SK-N-SH treated with all-trans-retinoic acid at 6 μM for 48 hours (cell line): ENCODE data around the gene RPLP2.

Experiments used
- ATAC-seq: fragments of 200-7000 bp; cut with Tn5 transposase; 3 replicates; pipeline ENCODE4 v1.9.1; 2020; ENCODE audit warnings: mild to moderate bottlenecking, moderate library complexity
- ARNTL ChIP-seq: fragments of 450-650 bp; formaldehyde crosslinking; IDR thresholded peaks from 2 replicates; pipeline ENCODE4 v1.5.0; 2020; ENCODE audit warnings: low read depth, mild to moderate bottlenecking, moderate library complexity, borderline replicate concordance
- CSDC2 ChIP-seq: fragments of 250-450 bp; sonication (Bioruptor Pico); IDR thresholded peaks from 2 replicates; pipeline ENCODE4 v1.5.0; 2020; ENCODE audit warnings: mild to moderate bottlenecking, moderate library complexity
- ESRRG ChIP-seq: fragments of 250-450 bp; sonication (Bioruptor Pico); IDR thresholded peaks from 2 replicates; pipeline ENCODE4 v1.6.1; 2021; ENCODE audit warnings: mild to moderate bottlenecking
- GLIS3 ChIP-seq: fragments of 250-450 bp; sonication (Bioruptor Pico); IDR thresholded peaks from 2 replicates; pipeline ENCODE4 v1.5.0; 2020; ENCODE audit warnings: mild to moderate bottlenecking, moderate library complexity
- ISL1 ChIP-seq: fragments of 250-450 bp; sonication (Bioruptor Pico); IDR thresholded peaks from 2 replicates; pipeline ENCODE4 v2.1.2; 2022; ENCODE audit warnings: mild to moderate bottlenecking, moderate library complexity
- OSR1 ChIP-seq: fragments of 250-450 bp; sonication (Bioruptor Pico); IDR thresholded peaks from 2 replicates; pipeline ENCODE4 v1.8.0; 2022; ENCODE audit warnings: moderate library complexity, mild to moderate bottlenecking, inconsistent platforms
- RARB ChIP-seq: fragments of 250-450 bp; sonication (Bioruptor Pico); IDR thresholded peaks from 2 replicates; pipeline ENCODE4 v1.8.0; 2021; ENCODE audit warnings: mild to moderate bottlenecking, moderate library complexity
- TCF4 ChIP-seq: fragments of 250-450 bp; sonication (Bioruptor Pico); IDR thresholded peaks from 2 replicates; pipeline ENCODE4 v1.8.0; 2021; ENCODE audit warnings: mild to moderate bottlenecking, moderate library complexity, borderline replicate concordance
- ZC3H10 ChIP-seq: fragments of 250-450 bp; sonication (Bioruptor Pico); IDR thresholded peaks from 2 replicates; pipeline ENCODE4 v1.5.1; 2021; ENCODE audit warnings: mild to moderate bottlenecking, moderate library complexity
- ZFP30 ChIP-seq: fragments of 450-650 bp; formaldehyde crosslinking; IDR thresholded peaks from 2 replicates; pipeline ENCODE4 v1.5.0; 2022; ENCODE audit warnings: mild to moderate bottlenecking, moderate library complexity
- ZNF565 ChIP-seq: fragments of 450-650 bp; formaldehyde crosslinking; conservative IDR thresholded peaks from 2 replicates; pipeline ENCODE4 v1.5.0; 2020; ENCODE audit warnings: low read depth, mild to moderate bottlenecking, moderate library complexity
- ZNF70 ChIP-seq: fragments of 450-650 bp; formaldehyde crosslinking; IDR thresholded peaks from 2 replicates; pipeline ENCODE4 v1.5.0; 2020; ENCODE audit warnings: mild to moderate bottlenecking, moderate library complexity
- ZNF8 ChIP-seq: fragments of 450-650 bp; formaldehyde crosslinking; IDR thresholded peaks from 2 replicates; pipeline ENCODE4 v1.5.0; 2020; ENCODE audit warnings: mild to moderate bottlenecking, moderate library complexity
- TF ChIP-seq, protein P1 (sequence below): fragments of 250-450 bp; sonication (Bioruptor Pico); IDR thresholded peaks from 2 replicates; pipeline ENCODE4 v1.5.1; 2021; ENCODE audit warnings: mild to moderate bottlenecking, moderate library complexity
- TF ChIP-seq, protein P2 (sequence below): fragments of 250-450 bp; sonication (Bioruptor Pico); IDR thresholded peaks from 2 replicates; pipeline ENCODE4 v1.8.0; 2021; ENCODE audit warnings: low read depth, mild to moderate bottlenecking, moderate library complexity, borderline replicate concordance
- TF ChIP-seq, protein P3 (sequence below): fragments of 250-450 bp; sonication (Bioruptor Pico); IDR thresholded peaks from 2 replicates; pipeline ENCODE4 v1.8.0; 2020; ENCODE audit warnings: mild to moderate bottlenecking, moderate library complexity, borderline replicate concordance
- TF ChIP-seq, protein P4 (sequence below): fragments of 250-450 bp; sonication (Bioruptor Pico); IDR thresholded peaks from 2 replicates; pipeline ENCODE4 v1.5.1; 2020; ENCODE audit warnings: low read depth, mild to moderate bottlenecking, moderate library complexity
- TF ChIP-seq, protein P5 (sequence below): fragments of 250-450 bp; sonication (Bioruptor Pico); IDR thresholded peaks from 2 replicates; pipeline ENCODE4 v1.5.0; 2020; ENCODE audit warnings: mild to moderate bottlenecking, moderate library complexity

RPLP2 gene

DNA sequence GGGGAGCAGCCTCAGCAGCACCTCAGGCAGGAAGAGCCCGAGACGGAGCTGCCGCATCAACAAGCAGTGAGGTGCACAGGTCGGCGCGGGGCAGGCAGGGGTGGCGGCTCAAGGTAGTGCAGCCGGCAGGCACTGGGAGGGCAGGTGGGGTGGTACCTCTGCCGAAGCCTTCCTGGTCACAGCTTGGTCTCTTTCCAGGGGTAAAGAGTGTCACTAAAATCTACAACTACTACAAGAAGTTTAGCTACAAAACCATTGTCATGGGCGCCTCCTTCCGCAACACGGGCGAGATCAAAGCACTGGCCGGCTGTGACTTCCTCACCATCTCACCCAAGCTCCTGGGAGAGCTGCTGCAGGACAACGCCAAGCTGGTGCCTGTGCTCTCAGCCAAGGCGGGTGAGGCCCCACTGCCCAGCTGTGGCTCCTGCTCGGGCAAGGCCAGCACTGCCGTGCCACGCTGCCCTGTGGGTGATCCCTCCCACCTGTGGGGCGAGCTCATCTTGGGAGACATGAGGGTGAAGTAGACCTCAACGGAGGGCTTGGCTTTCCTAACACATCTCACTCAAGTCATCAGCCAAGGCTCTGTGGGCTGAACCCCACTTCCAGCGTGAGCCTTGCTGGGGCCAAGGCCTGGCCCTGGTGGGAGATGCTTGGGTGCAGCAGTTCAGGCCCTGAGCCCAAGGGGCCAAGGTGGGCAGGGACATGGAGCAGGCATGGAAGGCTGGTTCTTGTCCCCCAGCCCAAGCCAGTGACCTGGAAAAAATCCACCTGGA, 46.0 kb upstream of the RPLP2 start:
- no peak; the same call in 2 of the 3 replicates for ATAC-seq
- TF ChIP-seq, protein P1, sequence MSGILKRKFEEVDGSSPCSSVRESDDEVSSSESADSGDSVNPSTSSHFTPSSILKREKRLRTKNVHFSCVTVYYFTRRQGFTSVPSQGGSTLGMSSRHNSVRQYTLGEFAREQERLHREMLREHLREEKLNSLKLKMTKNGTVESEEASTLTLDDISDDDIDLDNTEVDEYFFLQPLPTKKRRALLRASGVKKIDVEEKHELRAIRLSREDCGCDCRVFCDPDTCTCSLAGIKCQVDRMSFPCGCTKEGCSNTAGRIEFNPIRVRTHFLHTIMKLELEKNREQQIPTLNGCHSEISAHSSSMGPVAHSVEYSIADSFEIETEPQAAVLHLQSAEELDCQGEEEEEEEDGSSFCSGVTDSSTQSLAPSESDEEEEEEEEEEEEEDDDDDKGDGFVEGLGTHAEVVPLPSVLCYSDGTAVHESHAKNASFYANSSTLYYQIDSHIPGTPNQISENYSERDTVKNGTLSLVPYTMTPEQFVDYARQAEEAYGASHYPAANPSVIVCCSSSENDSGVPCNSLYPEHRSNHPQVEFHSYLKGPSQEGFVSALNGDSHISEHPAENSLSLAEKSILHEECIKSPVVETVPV (CRISPR knock-in tag) = no peak
- no peak for TF ChIP-seq ZC3H10 (CRISPR knock-in tag)
- TF ChIP-seq, protein P2, sequence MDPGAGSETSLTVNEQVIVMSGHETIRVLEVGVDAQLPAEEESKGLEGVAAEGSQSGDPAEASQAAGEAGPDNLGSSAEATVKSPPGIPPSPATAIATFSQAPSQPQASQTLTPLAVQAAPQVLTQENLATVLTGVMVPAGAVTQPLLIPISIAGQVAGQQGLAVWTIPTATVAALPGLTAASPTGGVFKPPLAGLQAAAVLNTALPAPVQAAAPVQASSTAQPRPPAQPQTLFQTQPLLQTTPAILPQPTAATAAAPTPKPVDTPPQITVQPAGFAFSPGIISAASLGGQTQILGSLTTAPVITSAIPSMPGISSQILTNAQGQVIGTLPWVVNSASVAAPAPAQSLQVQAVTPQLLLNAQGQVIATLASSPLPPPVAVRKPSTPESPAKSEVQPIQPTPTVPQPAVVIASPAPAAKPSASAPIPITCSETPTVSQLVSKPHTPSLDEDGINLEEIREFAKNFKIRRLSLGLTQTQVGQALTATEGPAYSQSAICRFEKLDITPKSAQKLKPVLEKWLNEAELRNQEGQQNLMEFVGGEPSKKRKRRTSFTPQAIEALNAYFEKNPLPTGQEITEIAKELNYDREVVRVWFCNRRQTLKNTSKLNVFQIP = no peak
- TF ChIP-seq ZNF565 (CRISPR knock-in tag) = no peak
- TF ChIP-seq TCF4 (CRISPR knock-in tag) = no peak
- TF ChIP-seq, protein P3, sequence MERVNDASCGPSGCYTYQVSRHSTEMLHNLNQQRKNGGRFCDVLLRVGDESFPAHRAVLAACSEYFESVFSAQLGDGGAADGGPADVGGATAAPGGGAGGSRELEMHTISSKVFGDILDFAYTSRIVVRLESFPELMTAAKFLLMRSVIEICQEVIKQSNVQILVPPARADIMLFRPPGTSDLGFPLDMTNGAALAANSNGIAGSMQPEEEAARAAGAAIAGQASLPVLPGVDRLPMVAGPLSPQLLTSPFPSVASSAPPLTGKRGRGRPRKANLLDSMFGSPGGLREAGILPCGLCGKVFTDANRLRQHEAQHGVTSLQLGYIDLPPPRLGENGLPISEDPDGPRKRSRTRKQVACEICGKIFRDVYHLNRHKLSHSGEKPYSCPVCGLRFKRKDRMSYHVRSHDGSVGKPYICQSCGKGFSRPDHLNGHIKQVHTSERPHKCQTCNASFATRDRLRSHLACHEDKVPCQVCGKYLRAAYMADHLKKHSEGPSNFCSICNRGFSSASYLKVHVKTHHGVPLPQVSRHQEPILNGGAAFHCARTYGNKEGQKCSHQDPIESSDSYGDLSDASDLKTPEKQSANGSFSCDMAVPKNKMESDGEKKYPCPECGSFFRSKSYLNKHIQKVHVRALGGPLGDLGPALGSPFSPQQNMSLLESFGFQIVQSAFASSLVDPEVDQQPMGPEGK (CRISPR knock-in tag) = no peak
- TF ChIP-seq ISL1 (CRISPR knock-in tag) = no peak
- TF ChIP-seq ZNF70 (CRISPR knock-in tag) = no peak
- no peak for TF ChIP-seq ESRRG
- no peak for TF ChIP-seq ARNTL (CRISPR knock-in tag)
- TF ChIP-seq, protein P4, sequence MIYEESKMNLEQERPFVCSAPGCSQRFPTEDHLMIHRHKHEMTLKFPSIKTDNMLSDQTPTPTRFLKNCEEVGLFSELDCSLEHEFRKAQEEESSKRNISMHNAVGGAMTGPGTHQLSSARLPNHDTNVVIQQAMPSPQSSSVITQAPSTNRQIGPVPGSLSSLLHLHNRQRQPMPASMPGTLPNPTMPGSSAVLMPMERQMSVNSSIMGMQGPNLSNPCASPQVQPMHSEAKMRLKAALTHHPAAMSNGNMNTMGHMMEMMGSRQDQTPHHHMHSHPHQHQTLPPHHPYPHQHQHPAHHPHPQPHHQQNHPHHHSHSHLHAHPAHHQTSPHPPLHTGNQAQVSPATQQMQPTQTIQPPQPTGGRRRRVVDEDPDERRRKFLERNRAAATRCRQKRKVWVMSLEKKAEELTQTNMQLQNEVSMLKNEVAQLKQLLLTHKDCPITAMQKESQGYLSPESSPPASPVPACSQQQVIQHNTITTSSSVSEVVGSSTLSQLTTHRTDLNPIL = no peak
- TF ChIP-seq CSDC2 (CRISPR knock-in tag) = no peak
- TF ChIP-seq ZFP30 (CRISPR knock-in tag) = no peak
- TF ChIP-seq RARB (CRISPR knock-in tag) = no peak
- TF ChIP-seq OSR1 (CRISPR knock-in tag) = no peak

DNA sequence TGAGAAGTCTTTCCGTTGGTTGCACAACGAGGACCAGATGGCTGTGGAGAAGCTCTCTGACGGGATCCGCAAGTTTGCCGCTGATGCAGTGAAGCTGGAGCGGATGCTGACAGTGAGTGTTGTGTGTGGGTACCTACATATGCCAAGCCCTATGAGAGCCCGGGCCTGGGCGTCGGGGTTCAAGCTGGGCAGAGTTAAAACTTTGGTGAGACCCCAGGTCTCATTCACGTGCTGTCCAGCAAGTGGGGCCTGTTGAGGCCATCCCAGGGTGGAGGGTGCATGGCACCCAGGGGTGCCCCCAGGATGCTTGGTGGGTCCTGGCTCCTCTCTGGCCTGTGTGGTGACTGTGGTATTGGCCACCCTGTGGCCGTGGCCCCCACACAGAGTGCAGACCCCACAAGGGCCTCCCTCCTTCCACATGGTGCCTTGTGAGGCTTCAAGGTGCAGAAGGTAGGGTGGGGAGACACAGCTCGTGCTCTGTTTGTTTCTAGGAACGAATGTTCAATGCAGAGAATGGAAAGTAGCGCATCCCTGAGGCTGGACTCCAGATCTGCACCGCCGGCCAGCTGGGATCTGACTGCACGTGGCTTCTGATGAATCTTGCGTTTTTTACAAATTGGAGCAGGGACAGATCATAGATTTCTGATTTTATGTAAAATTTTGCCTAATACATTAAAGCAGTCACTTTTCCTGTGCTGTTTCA, 45.3 kb upstream of the RPLP2 start:
- no peak; the same call in 2 of the 3 replicates for ATAC-seq
- TF ChIP-seq ZC3H10 (CRISPR knock-in tag) (no peak), TCF4 (CRISPR knock-in tag) (no peak), ESRRG (no peak), CSDC2 (CRISPR knock-in tag) (no peak), GLIS3 (CRISPR knock-in tag) (no peak), RARB (CRISPR knock-in tag) (no peak), OSR1 (CRISPR knock-in tag) (no peak), ZNF8 (no peak)
- TF ChIP-seq, protein P5, sequence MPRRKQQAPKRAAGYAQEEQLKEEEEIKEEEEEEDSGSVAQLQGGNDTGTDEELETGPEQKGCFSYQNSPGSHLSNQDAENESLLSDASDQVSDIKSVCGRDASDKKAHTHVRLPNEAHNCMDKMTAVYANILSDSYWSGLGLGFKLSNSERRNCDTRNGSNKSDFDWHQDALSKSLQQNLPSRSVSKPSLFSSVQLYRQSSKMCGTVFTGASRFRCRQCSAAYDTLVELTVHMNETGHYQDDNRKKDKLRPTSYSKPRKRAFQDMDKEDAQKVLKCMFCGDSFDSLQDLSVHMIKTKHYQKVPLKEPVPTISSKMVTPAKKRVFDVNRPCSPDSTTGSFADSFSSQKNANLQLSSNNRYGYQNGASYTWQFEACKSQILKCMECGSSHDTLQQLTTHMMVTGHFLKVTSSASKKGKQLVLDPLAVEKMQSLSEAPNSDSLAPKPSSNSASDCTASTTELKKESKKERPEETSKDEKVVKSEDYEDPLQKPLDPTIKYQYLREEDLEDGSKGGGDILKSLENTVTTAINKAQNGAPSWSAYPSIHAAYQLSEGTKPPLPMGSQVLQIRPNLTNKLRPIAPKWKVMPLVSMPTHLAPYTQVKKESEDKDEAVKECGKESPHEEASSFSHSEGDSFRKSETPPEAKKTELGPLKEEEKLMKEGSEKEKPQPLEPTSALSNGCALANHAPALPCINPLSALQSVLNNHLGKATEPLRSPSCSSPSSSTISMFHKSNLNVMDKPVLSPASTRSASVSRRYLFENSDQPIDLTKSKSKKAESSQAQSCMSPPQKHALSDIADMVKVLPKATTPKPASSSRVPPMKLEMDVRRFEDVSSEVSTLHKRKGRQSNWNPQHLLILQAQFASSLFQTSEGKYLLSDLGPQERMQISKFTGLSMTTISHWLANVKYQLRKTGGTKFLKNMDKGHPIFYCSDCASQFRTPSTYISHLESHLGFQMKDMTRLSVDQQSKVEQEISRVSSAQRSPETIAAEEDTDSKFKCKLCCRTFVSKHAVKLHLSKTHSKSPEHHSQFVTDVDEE = no peak
- TF ChIP-seq, protein P1 (CRISPR knock-in tag) = no peak
